Neural progenitor cell (in vitro differentiated cells): ENCODE measurements around the gene GLYATL3. TPM values are rescaled to one million over a fixed set of nuclear protein-coding genes. Genes with fewer than 3 reads are reported as not detected.

ENCODE experiments used
- DNase-seq: peaks from one replicate; pipeline ENCODE4 v3.0.0-alpha.2; 2016; ENCODE audit warnings: low spot score
- H2AFZ ChIP-seq: fragments of 200-600 bp; sonication (generic); replicated peaks from 2 replicates; pipeline ENCODE4 v1.6.1; 2016; ENCODE audit warnings: antibody characterized with exemption
- H3F3A ChIP-seq: fragments of 200-600 bp; sonication (generic); 2 replicates; pipeline ENCODE4 v1.6.1; 2016; ENCODE audit warnings: antibody characterized with exemption, low read depth
- H3K27ac ChIP-seq: fragments of 200-600 bp; sonication (generic); 2 replicates; pipeline ENCODE4 v1.5.1; 2016; ENCODE audit warnings: mild to moderate bottlenecking
- H3K27me3 ChIP-seq: fragments of 200-600 bp; sonication (generic); 2 replicates; pipeline ENCODE4 v1.6.1; 2016; ENCODE audit warnings: mild to moderate bottlenecking, moderate library complexity
- H3K36me3 ChIP-seq: fragments of 200-600 bp; sonication (generic); 2 replicates; pipeline ENCODE4 v1.5.1; 2016
- H3K4me1 ChIP-seq: fragments of 200-600 bp; sonication (generic); 2 replicates; pipeline ENCODE4 v1.6.1; 2016; ENCODE audit warnings: mixed run types
- H3K4me2 ChIP-seq: fragments of 200-600 bp; sonication (generic); 2 replicates; pipeline ENCODE4 v1.6.1; 2016
- H3K4me3 ChIP-seq: fragments of 200-600 bp; sonication (generic); 2 replicates; pipeline ENCODE4 v1.5.1; 2016
- H3K79me2 ChIP-seq: fragments of 200-600 bp; sonication (generic); 2 replicates; pipeline ENCODE4 v1.6.1; 2016; ENCODE audit warnings: low read depth
- H3K9ac ChIP-seq: fragments of 200-600 bp; sonication (generic); 2 replicates; pipeline ENCODE4 v1.6.1; 2016
- H3K9me3 ChIP-seq: fragments of 200-600 bp; sonication (generic); 2 replicates; pipeline ENCODE4 v1.5.1; 2016; ENCODE audit warnings: low read depth
- H4K20me1 ChIP-seq: fragments of 200-600 bp; sonication (generic); 2 replicates; pipeline ENCODE4 v1.6.1; 2016; ENCODE audit warnings: low read depth
- H3K27ac Mint-ChIP-seq: 3 replicates; pipeline ENCODE4 v1.8.0; 2021; ENCODE audit warnings: mixed read lengths
- H3K27me3 Mint-ChIP-seq: 2 replicates; pipeline ENCODE4 v1.8.0; 2022; ENCODE audit warnings: low read depth, mild to moderate bottlenecking, inconsistent platforms, moderate library complexity, mixed read lengths; ENCODE audit not compliant: insufficient read depth
- H3K36me3 Mint-ChIP-seq: 3 replicates; pipeline ENCODE4 v1.8.0; 2021; ENCODE audit warnings: mixed read lengths
- H3K4me1 Mint-ChIP-seq: 3 replicates; pipeline ENCODE4 v1.8.0; 2021; ENCODE audit warnings: mixed read lengths
- H3K4me3 Mint-ChIP-seq: 3 replicates; pipeline ENCODE4 v1.8.0; 2021; ENCODE audit warnings: mild to moderate bottlenecking, moderate library complexity, mixed read lengths
- H3K9me3 Mint-ChIP-seq: 3 replicates; pipeline ENCODE4 v1.8.0; 2020; ENCODE audit warnings: mixed read lengths
- CTCF ChIP-seq: fragments of 200-600 bp; sonication (generic); IDR thresholded peaks from 2 replicates; pipeline ENCODE4 v1.5.1; 2017; ENCODE audit warnings: antibody characterized with exemption, mild to moderate bottlenecking
- EZH2 ChIP-seq: fragments of 200-600 bp; sonication (generic); IDR thresholded peaks from 2 replicates; pipeline ENCODE4 v1.6.1; 2017; ENCODE audit warnings: antibody characterized with exemption, mild to moderate bottlenecking, moderate library complexity
- EZH2phosphoT487 ChIP-seq: fragments of 200-600 bp; sonication (generic); IDR thresholded peaks from 2 replicates; pipeline ENCODE4 v1.6.1; 2017; ENCODE audit warnings: antibody characterized with exemption
- total RNA-seq: library from RNA; depleted of rRNA; stranded (reverse); fragments of >200 nt; gene quantifications from 2 replicates; pipeline ENCODE4 v1.2.3, GENCODE V29; 2015; ENCODE audit warnings: low replicate concordance

The GLYATL3 gene
- total RNA-seq, 1 donor from 2014 or later, result not detected

- Mint-ChIP-seq H3K27ac (no peak overlapping the region), H3K36me3 (no peaks in the 10 kb centered on the region), H3K4me1 (no peaks in the 10 kb centered on the region), H3K4me3 (no peak overlapping the region), H3K9me3 (no peaks in the 10 kb centered on the region), H3K27me3 (peaks cover 2% of the 10 kb centered on the region)
- Histone ChIP-seq H3F3A (no peaks in the 10 kb centered on the region), H4K20me1 (no peaks in the 10 kb centered on the region), H3K79me2 (no peaks in the 10 kb centered on the region), H3K4me2 (no peak overlapping the region), H3K9me3 (no peaks in the 10 kb centered on the region), H2AFZ (no peak overlapping the region), H3K27ac (no peak overlapping the region), H3K27me3 (no peaks in the 10 kb centered on the region), H3K4me1 (peaks cover 2% of the 10 kb centered on the region), H3K9ac (no peak overlapping the region), H3K4me3 (no peak overlapping the region), H3K36me3 (no peaks in the 10 kb centered on the region)
- no peak for DNase-seq
- TF ChIP-seq CTCF, result no peak
- TF ChIP-seq EZH2, result no peak
- TF ChIP-seq EZH2phosphoT487, result no peak
Measured at GRCh38 chr6:49535795-49536194, 36.1 kb downstream of the GLYATL3 start.

GRCh38 chr6:49539102-49539501 is 39.4 kb downstream of the GLYATL3 start:
- Mint-ChIP-seq H3K36me3 (no peaks in the 10 kb centered on the region), H3K4me1 (peaks cover 7% of the 10 kb centered on the region), H3K4me3 (no peak overlapping the region), H3K27me3 (peaks cover 2% of the 10 kb centered on the region), H3K9me3 (no peaks in the 10 kb centered on the region), H3K27ac (no peak overlapping the region)
- Histone ChIP-seq H3F3A (no peaks in the 10 kb centered on the region), H2AFZ (no peak overlapping the region), H3K27ac (no peak overlapping the region), H3K4me3 (no peak overlapping the region), H3K27me3 (no peaks in the 10 kb centered on the region), H3K79me2 (no peaks in the 10 kb centered on the region), H3K4me2 (no peak overlapping the region), H4K20me1 (no peaks in the 10 kb centered on the region), H3K9me3 (no peaks in the 10 kb centered on the region), H3K4me1 (peaks cover 12% of the 10 kb centered on the region), H3K9ac (no peak overlapping the region), H3K36me3 (no peaks in the 10 kb centered on the region)
- no peak for DNase-seq
- no peak for TF ChIP-seq EZH2phosphoT487
- no peak for TF ChIP-seq EZH2
- no peak for TF ChIP-seq CTCF

- Histone ChIP-seq H3K4me3 (no peak overlapping the region), H3F3A (no peaks in the 10 kb centered on the region), H3K9ac (no peak overlapping the region), H3K4me2 (no peak overlapping the region), H3K4me1 (peaks cover 12% of the 10 kb centered on the region), H2AFZ (no peak overlapping the region), H3K9me3 (no peaks in the 10 kb centered on the region), H3K27ac (no peak overlapping the region), H3K79me2 (no peaks in the 10 kb centered on the region), H3K36me3 (no peaks in the 10 kb centered on the region), H4K20me1 (no peaks in the 10 kb centered on the region), H3K27me3 (no peaks in the 10 kb centered on the region)
- no peak overlapping the region for H3K4me3 Mint-ChIP-seq
- H3K4me1 Mint-ChIP-seq, result peaks cover 7% of the 10 kb centered on the region
- H3K27ac Mint-ChIP-seq, result no peak overlapping the region
- TF ChIP-seq CTCF, result no peak
- TF ChIP-seq EZH2, result no peak
- TF ChIP-seq EZH2phosphoT487, result no peak
- DNase-seq, result no peak
- peaks cover 2% of the 10 kb centered on the region for H3K27me3 Mint-ChIP-seq
- no peaks in the 10 kb centered on the region for H3K9me3 Mint-ChIP-seq
- no peaks in the 10 kb centered on the region for H3K36me3 Mint-ChIP-seq
Measured at GRCh38 chr6:49540614-49541013, 40.9 kb downstream of the GLYATL3 start.
